CD14-positive monocyte (primary cell): ENCODE measurements around the gene TIAM2. TPM values are rescaled to one million over a fixed set of nuclear protein-coding genes. Genes with fewer than 3 reads are reported as not detected.

Source experiments
- DNase-seq, 3 donors: peaks; one replicate each; pipeline ENCODE4 v3.0.0-alpha.2; 2011 to 2022
- H2AFZ ChIP-seq: 2 replicates; pipeline ENCODE4 v1.6.0; 2012; ENCODE audit warnings: mild to moderate bottlenecking, low read depth, low read length, inconsistent platforms; ENCODE audit not compliant: insufficient read depth, poor library complexity, severe bottlenecking
- H3K27ac ChIP-seq, 2 donors: 1 replicate in 1 of 2; 2 replicates in 1 of 2; pipeline ENCODE4 v1.5.1; 2012 to 2013; ENCODE audit warnings: low read length in 2 of 2, control low read depth in 1 of 2, inconsistent platforms in 1 of 2, low read depth in 1 of 2, mild to moderate bottlenecking in 1 of 2
- H3K27me3 ChIP-seq, 2 donors: one replicate each; pipeline versions ENCODE4 v1.6.0 to v1.6.1; 2011 to 2013; ENCODE audit warnings: low read length in 2 of 2; ENCODE audit not compliant: control insufficient read depth in 2 of 2, insufficient read depth in 2 of 2
- H3K36me3 ChIP-seq, 2 donors: replicated peaks in 1 of 2; 1 replicate in 1 of 2; 2 replicates in 1 of 2; pipeline versions ENCODE4 v1.5.1 to v1.6.1; 2012 to 2013; ENCODE audit warnings: low read length in 2 of 2, control low read depth in 1 of 2, inconsistent platforms in 1 of 2, mild to moderate bottlenecking in 1 of 2; ENCODE audit not compliant: insufficient read depth in 2 of 2, control insufficient read depth in 1 of 2
- H3K4me1 ChIP-seq, 2 donors: 1 replicate in 1 of 2; 2 replicates in 1 of 2; pipeline versions ENCODE4 v1.5.1 to v1.6.1; 2012 to 2013; ENCODE audit warnings: low read length in 2 of 2, control low read depth in 1 of 2, inconsistent platforms in 1 of 2, mild to moderate bottlenecking in 1 of 2, moderate library complexity in 1 of 2; ENCODE audit not compliant: insufficient read depth in 2 of 2, control insufficient read depth in 1 of 2
- H3K4me2 ChIP-seq: replicated peaks from 2 replicates; pipeline ENCODE3; 2012; ENCODE audit warnings: low read length, moderate library complexity, mild to moderate bottlenecking; ENCODE audit not compliant: poor library complexity, severe bottlenecking; ENCODE audit errors: extremely low read depth
- H3K4me3 ChIP-seq, 3 experiments: fragments of 200-600 bp in 1 of 3; sonication (generic) in 1 of 3; replicated peaks in 1 of 3; 1 replicate in 2 of 3; 2 replicates in 1 of 3; pipeline ENCODE4 v1.5.1; 2011 to 2013; ENCODE audit warnings: low read length in 3 of 3, mild to moderate bottlenecking in 3 of 3, control low read depth in 2 of 3, low read depth in 2 of 3, inconsistent platforms in 1 of 3, moderate library complexity in 1 of 3
- H3K79me2 ChIP-seq: 2 replicates; pipeline ENCODE4 v1.6.0; 2012; ENCODE audit warnings: mild to moderate bottlenecking, control low read depth, inconsistent platforms, low read length, moderate library complexity; ENCODE audit not compliant: insufficient read depth
- H3K9ac ChIP-seq: 2 replicates; pipeline ENCODE4 v1.6.0; 2017; ENCODE audit warnings: low read length, mild to moderate bottlenecking; ENCODE audit not compliant: insufficient read depth, poor library complexity, severe bottlenecking
- H3K9me3 ChIP-seq, 2 donors: replicated peaks in 1 of 2; 1 replicate in 1 of 2; 2 replicates in 1 of 2; pipeline versions ENCODE4 v1.5.1 to v1.6.1; 2012 to 2013; ENCODE audit warnings: low read length in 2 of 2, control low read depth in 1 of 2; ENCODE audit not compliant: control insufficient read depth in 1 of 2, insufficient read depth in 1 of 2
- H4K20me1 ChIP-seq: 2 replicates; pipeline ENCODE4 v1.6.0; 2012; ENCODE audit warnings: mild to moderate bottlenecking, low read length, control low read depth, moderate library complexity; ENCODE audit not compliant: insufficient read depth
- H3K27ac Mint-ChIP-seq, 7 donors: one replicate each; pipeline ENCODE4 v1.8.0; 2020; ENCODE audit warnings: mild to moderate bottlenecking in 7 of 7, mixed read lengths in 7 of 7, moderate library complexity in 6 of 7, inconsistent platforms in 2 of 7
- H3K27me3 Mint-ChIP-seq, 3 donors: one replicate each; pipeline ENCODE4 v1.8.0; 2021 to 2022; ENCODE audit warnings: low read depth in 3 of 3, mild to moderate bottlenecking in 3 of 3, mixed read lengths in 3 of 3, moderate library complexity in 3 of 3, inconsistent platforms in 1 of 3
- H3K36me3 Mint-ChIP-seq, 2 donors: one replicate each; pipeline ENCODE4 v1.8.0; 2020; ENCODE audit warnings: mixed read lengths in 2 of 2, inconsistent platforms in 1 of 2, mild to moderate bottlenecking in 1 of 2
- H3K4me1 Mint-ChIP-seq: one replicate; pipeline ENCODE4 v1.8.0; 2020; ENCODE audit warnings: mild to moderate bottlenecking, mixed read lengths
- H3K4me3 Mint-ChIP-seq, 2 donors: one replicate each; pipeline ENCODE4 v1.8.0; 2020; ENCODE audit warnings: mild to moderate bottlenecking in 2 of 2, mixed read lengths in 2 of 2, moderate library complexity in 1 of 2
- H3K9me3 Mint-ChIP-seq, 7 donors: one replicate each; pipeline ENCODE4 v1.8.0; 2020 to 2022; ENCODE audit warnings: mixed read lengths in 7 of 7, mild to moderate bottlenecking in 6 of 7, moderate library complexity in 6 of 7, inconsistent platforms in 2 of 7
- WGBS: methylation state at CpG from one replicate; pipeline ENCODE4 v1.1.5; 2013; ENCODE audit warnings: missing lambda C conversion rate; ENCODE audit not compliant: insufficient coverage; 5-methylcytosine and 5-hydroxymethylcytosine counted together
- intact Hi-C, 2 donors: fragments of 100-400 bp; cut with micrococcal nuclease; formaldehyde crosslinking; loops; one replicate each; pipeline versions ENCODE4 v1.15.0 to v1.15.1; 2023
- polyA plus RNA-seq, 3 donors: library from polyadenylated mRNA; depleted of rRNA in 1 of 3; unstranded in 2 of 3; stranded (reverse) in 1 of 3; fragments of 300-500 nt in 2 of 3; fragments of >200 nt in 1 of 3; fragmentation: Illumina TruSeq in 2 of 3; gene quantifications; 1 replicate in 2 of 3; 2 replicates in 1 of 3; pipeline ENCODE4 v1.2.3, GENCODE V29; 2012 to 2021
- TF ChIP-seq, protein P1 (sequence below): fragments of 200-600 bp; IDR thresholded peaks from one replicate; pipeline ENCODE4 v1.8.0; 2022; ENCODE audit warnings: antibody characterized with exemption, mild to moderate bottlenecking

TIAM2 gene
- polyA plus RNA-seq, 3 donors = 0.25 to 4.2 (median 0.67) TPM

DNA sequence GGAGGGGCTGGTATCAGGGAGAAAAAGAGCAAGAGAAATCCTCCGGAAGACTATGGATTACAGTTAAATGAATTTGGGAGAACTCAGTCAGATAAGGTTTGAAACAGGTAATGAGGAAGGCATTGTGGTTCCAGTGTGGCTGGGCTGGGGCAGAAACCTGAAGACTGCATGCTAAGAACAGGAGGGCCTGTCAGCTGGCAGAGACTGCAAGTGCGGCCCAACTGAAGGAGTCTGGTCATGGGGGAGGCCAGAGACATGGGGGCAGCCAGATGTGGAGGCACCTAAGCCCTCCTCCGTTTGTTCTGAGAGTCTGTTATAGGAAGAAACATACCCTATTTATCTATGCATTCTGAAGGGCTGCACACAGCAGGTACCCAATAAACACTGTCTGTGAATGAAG is 302.6 kb downstream of the TIAM2 start:
- H3K4me1 ChIP-seq = no peaks in the 10 kb centered on the region
- no peak overlapping the region for H3K4me3 ChIP-seq
- TF ChIP-seq, protein P1, sequence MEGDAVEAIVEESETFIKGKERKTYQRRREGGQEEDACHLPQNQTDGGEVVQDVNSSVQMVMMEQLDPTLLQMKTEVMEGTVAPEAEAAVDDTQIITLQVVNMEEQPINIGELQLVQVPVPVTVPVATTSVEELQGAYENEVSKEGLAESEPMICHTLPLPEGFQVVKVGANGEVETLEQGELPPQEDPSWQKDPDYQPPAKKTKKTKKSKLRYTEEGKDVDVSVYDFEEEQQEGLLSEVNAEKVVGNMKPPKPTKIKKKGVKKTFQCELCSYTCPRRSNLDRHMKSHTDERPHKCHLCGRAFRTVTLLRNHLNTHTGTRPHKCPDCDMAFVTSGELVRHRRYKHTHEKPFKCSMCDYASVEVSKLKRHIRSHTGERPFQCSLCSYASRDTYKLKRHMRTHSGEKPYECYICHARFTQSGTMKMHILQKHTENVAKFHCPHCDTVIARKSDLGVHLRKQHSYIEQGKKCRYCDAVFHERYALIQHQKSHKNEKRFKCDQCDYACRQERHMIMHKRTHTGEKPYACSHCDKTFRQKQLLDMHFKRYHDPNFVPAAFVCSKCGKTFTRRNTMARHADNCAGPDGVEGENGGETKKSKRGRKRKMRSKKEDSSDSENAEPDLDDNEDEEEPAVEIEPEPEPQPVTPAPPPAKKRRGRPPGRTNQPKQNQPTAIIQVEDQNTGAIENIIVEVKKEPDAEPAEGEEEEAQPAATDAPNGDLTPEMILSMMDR = no peak
- H3K9ac ChIP-seq = no peak overlapping the region
- Mint-ChIP-seq H3K27ac (peak overlapping the region in 2 of 7 donors; percentile 0 to 51), H3K27me3 (peaks cover 0 to 2% (median 0%) of the 10 kb centered on the region in 3 donors), H3K4me1 (peaks cover under 1% of the 10 kb centered on the region), H3K4me3 (no peak overlapping the region), H3K36me3 (peaks cover 49 to 61% of the 10 kb centered on the region in 2 donors), H3K9me3 (peaks cover 0 to 1% (median 0%) of the 10 kb centered on the region in 7 donors)
- H3K9me3 ChIP-seq = no peaks in the 10 kb centered on the region
- H4K20me1 ChIP-seq = no peaks in the 10 kb centered on the region
- no peak overlapping the region for H3K4me2 ChIP-seq
- H3K27me3 ChIP-seq = no peaks in the 10 kb centered on the region
- no peak overlapping the region for H3K27ac ChIP-seq
- DNase-seq = no peak
- WGBS = 90% methylated on average over 2 of the region's 3 CpGs
- intact Hi-C loops = no loop called here
- no peak overlapping the region for H2AFZ ChIP-seq
- peaks cover 37 to 63% of the 10 kb centered on the region in 2 donors for H3K36me3 ChIP-seq
- no peaks in the 10 kb centered on the region for H3K79me2 ChIP-seq

DNA sequence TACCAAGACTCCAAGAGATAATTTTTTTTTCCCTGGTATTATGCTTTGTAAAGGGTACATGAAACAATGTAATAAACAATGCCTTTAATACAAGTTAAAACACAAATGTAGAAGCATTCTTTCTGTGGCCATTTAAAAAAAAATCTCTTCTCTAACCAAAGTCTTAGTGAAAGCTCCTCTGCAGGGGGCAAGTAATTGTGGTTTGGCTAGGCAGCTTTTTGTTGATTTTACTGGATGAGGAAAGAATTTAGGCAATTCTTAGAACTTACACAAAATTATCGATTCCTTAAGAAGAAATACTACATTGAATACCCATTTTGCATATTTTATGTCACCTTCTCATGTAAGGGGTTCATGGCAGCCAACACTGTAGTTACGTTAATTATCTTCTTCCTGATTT is 306.8 kb downstream of the TIAM2 start:
- no peaks in the 10 kb centered on the region for H3K79me2 ChIP-seq
- H4K20me1 ChIP-seq = no peaks in the 10 kb centered on the region
- H3K36me3 ChIP-seq = peaks cover 15 to 47% of the 10 kb centered on the region in 2 donors
- H3K27me3 Mint-ChIP-seq = no peaks in the 10 kb centered on the region
- H3K9me3 Mint-ChIP-seq = peaks cover 0 to 5% (median 1%) of the 10 kb centered on the region in 7 donors
- no peak overlapping the region for H3K4me3 ChIP-seq
- peaks cover 2% of the 10 kb centered on the region for H3K4me1 Mint-ChIP-seq
- H3K4me1 ChIP-seq = no peaks in the 10 kb centered on the region
- H3K27ac ChIP-seq = no peak overlapping the region
- H3K36me3 Mint-ChIP-seq = peaks cover 33 to 50% of the 10 kb centered on the region in 2 donors
- no peak for DNase-seq
- no peak overlapping the region for H3K4me3 Mint-ChIP-seq
- no peak overlapping the region for H3K4me2 ChIP-seq
- no CpG with 5 or more reads among the region's 2 CpGs for WGBS
- intact Hi-C loops = no loop called here
- no peak overlapping the region for H3K27ac Mint-ChIP-seq
- H3K27me3 ChIP-seq = no peaks in the 10 kb centered on the region
- H2AFZ ChIP-seq = no peak overlapping the region
- TF ChIP-seq, protein P1 = no peak
- no peaks in the 10 kb centered on the region for H3K9me3 ChIP-seq
- no peak overlapping the region for H3K9ac ChIP-seq
